IMR-90 (cell line): Measurements from ENCODE around the gene POLR3A. TPM values are rescaled to one million over a fixed set of nuclear protein-coding genes. Genes with fewer than 3 reads are reported as not detected.

ENCODE experiments used
- ATAC-seq: fragments of 200-7000 bp; cut with Tn5 transposase; 2 replicates; pipeline ENCODE4 v1.9.1; 2020; ENCODE audit warnings: low read depth, mild to moderate bottlenecking, moderate library complexity
- BruUV-seq: library from RNA; stranded (reverse); fragments of 400-500 nt; replicated peaks from 2 replicates; lab custom pipeline; 2021; lab: Mats Ljungman, UMichigan
- CTCF ChIA-PET: fragments of 300-600 bp; formaldehyde crosslinking; extraction: SDS; loops from one replicate; lab custom pipeline; 2021; ENCODE audit warnings: antibody characterized with exemption; lab: Yijun Ruan, JAX
- POLR2A ChIA-PET: fragments of 300-600 bp; sonication (Branson Sonifier 250); formaldehyde crosslinking; loops from one replicate; lab custom pipeline; 2022; ENCODE audit warnings: antibody characterized with exemption; ENCODE audit not compliant: unreplicated experiment; lab: Charles Lee
- DNase-seq: peaks from one replicate; pipeline ENCODE4 v3.0.0; 2013
- H2AFZ ChIP-seq: replicated peaks from 2 replicates; pipeline ENCODE3; 2013; ENCODE audit warnings: low read length, mild to moderate bottlenecking; ENCODE audit not compliant: poor library complexity
- H2AK5ac ChIP-seq: 2 replicates; pipeline ENCODE4 v1.6.1; 2013; ENCODE audit warnings: low read depth, low read length, inconsistent platforms
- H2AK9ac ChIP-seq: replicated peaks from 2 replicates; pipeline ENCODE3; 2013; ENCODE audit warnings: mild to moderate bottlenecking, low read depth, low read length, moderate library complexity; ENCODE audit not compliant: poor library complexity
- H2BK120ac ChIP-seq: 2 replicates; pipeline ENCODE4 v1.6.1; 2013; ENCODE audit warnings: low read depth, low read length, inconsistent platforms
- H2BK15ac ChIP-seq: 3 replicates; pipeline ENCODE4 v1.6.1; 2013; ENCODE audit warnings: low read depth, low read length, inconsistent platforms
- H2BK20ac ChIP-seq: 2 replicates; pipeline ENCODE4 v1.6.1; 2013; ENCODE audit warnings: low read depth, mild to moderate bottlenecking, inconsistent platforms, low read length, moderate library complexity
- H2BK5ac ChIP-seq: 2 replicates; pipeline ENCODE4 v1.6.1; 2013; ENCODE audit warnings: mild to moderate bottlenecking, low read depth, low read length, inconsistent platforms; ENCODE audit not compliant: poor library complexity, severe bottlenecking
- H3K14ac ChIP-seq: replicated peaks from 2 replicates; pipeline ENCODE4 v1.6.1; 2013; ENCODE audit warnings: low read depth, low read length, inconsistent platforms
- H3K18ac ChIP-seq: 2 replicates; pipeline ENCODE4 v1.6.1; 2013; ENCODE audit warnings: low read depth, low read length, control low read depth
- H3K23ac ChIP-seq: 2 replicates; pipeline ENCODE4 v1.6.1; 2013; ENCODE audit warnings: low read depth, low read length, inconsistent platforms
- H3K27ac ChIP-seq: 2 replicates; pipeline ENCODE4 v1.5.1; 2013; ENCODE audit warnings: mild to moderate bottlenecking, control low read depth, low read length; ENCODE audit not compliant: insufficient read depth
- H3K27me3 ChIP-seq: 2 replicates; pipeline ENCODE4 v1.6.1; 2013; ENCODE audit warnings: low read length; ENCODE audit not compliant: control insufficient read depth, insufficient read depth
- H3K36me3 ChIP-seq: 2 replicates; pipeline ENCODE4 v1.6.1; 2013; ENCODE audit warnings: low read length, mixed read lengths; ENCODE audit not compliant: control insufficient read depth, insufficient read depth
- H3K4ac ChIP-seq: 2 replicates; pipeline ENCODE4 v1.6.1; 2013; ENCODE audit warnings: low read depth, low read length, inconsistent platforms
- H3K4me1 ChIP-seq: 2 replicates; pipeline ENCODE4 v1.6.1; 2013; ENCODE audit warnings: low read length, mixed read lengths; ENCODE audit not compliant: control insufficient read depth, insufficient read depth
- H3K4me2 ChIP-seq: 2 replicates; pipeline ENCODE4 v1.6.1; 2013; ENCODE audit warnings: low read depth, mild to moderate bottlenecking, control low read depth, low read length, moderate library complexity
- H3K4me3 ChIP-seq: 2 replicates; pipeline ENCODE4 v1.5.1; 2013; ENCODE audit warnings: low read depth, mild to moderate bottlenecking, control low read depth, low read length, moderate library complexity; ENCODE audit not compliant: insufficient read depth
- H3K56ac ChIP-seq: 2 replicates; pipeline ENCODE4 v1.6.1; 2013; ENCODE audit warnings: low read length, inconsistent platforms; ENCODE audit not compliant: insufficient read depth; ENCODE audit errors: extremely low read depth
- H3K79me1 ChIP-seq, 2 experiments: 2 replicates each; pipeline ENCODE4 v1.6.1; 2013; ENCODE audit warnings: low read length in 2 of 2, inconsistent platforms in 1 of 2, low read depth in 1 of 2
- H3K9ac ChIP-seq: 2 replicates; pipeline ENCODE4 v1.6.1; 2013; ENCODE audit warnings: low read depth, low read length, control low read depth
- H3K9me1 ChIP-seq: 2 replicates; pipeline ENCODE4 v1.6.1; 2013; ENCODE audit warnings: low read length, inconsistent platforms; ENCODE audit not compliant: insufficient read depth
- H3K9me3 ChIP-seq: 2 replicates; pipeline ENCODE4 v1.6.1; 2013; ENCODE audit warnings: low read length; ENCODE audit not compliant: control insufficient read depth, insufficient read depth
- H4K20me1 ChIP-seq: 2 replicates; pipeline ENCODE4 v1.6.1; 2013; ENCODE audit warnings: low read length, inconsistent platforms; ENCODE audit not compliant: insufficient read depth
- H4K5ac ChIP-seq: 2 replicates; pipeline ENCODE4 v1.6.1; 2013; ENCODE audit warnings: mild to moderate bottlenecking, low read depth, low read length, control low read depth
- H4K8ac ChIP-seq, 2 experiments: 2 replicates each; pipeline ENCODE4 v1.6.1; 2013; ENCODE audit warnings: low read depth in 2 of 2, low read length in 2 of 2, control low read depth in 1 of 2, inconsistent platforms in 1 of 2
- H4K91ac ChIP-seq: 2 replicates; pipeline ENCODE4 v1.6.1; 2013; ENCODE audit warnings: low read depth, low read length, inconsistent platforms; ENCODE audit not compliant: insufficient read depth
- BHLHE40 ChIP-seq: fragments of 150-350 bp; IDR thresholded peaks from 2 replicates; pipeline ENCODE4 v1.6.1; 2016; ENCODE audit warnings: mild to moderate bottlenecking, low read depth, low read length
- CEBPB ChIP-seq: IDR thresholded peaks from 2 replicates; pipeline ENCODE4 v1.6.1; 2012; ENCODE audit warnings: low read depth, low read length, improper control_type of control experiment
- CHD1 ChIP-seq: IDR thresholded peaks from 2 replicates; pipeline ENCODE4 v1.6.1; 2012; ENCODE audit warnings: low read depth, low read length, improper control_type of control experiment
- CTCF ChIP-seq: conservative IDR thresholded peaks from 2 replicates; pipeline ENCODE4 v1.5.1; 2012; ENCODE audit warnings: mild to moderate bottlenecking, low read depth, low read length, improper control_type of control experiment
- ELK1 ChIP-seq: fragments of 150-350 bp; IDR thresholded peaks from 2 replicates; pipeline ENCODE4 v1.6.1; 2016; ENCODE audit warnings: low read depth, mild to moderate bottlenecking, low read length, moderate library complexity, borderline replicate concordance
- MAZ ChIP-seq: IDR thresholded peaks from 2 replicates; pipeline ENCODE4 v1.6.1; 2012; ENCODE audit warnings: low read depth, mild to moderate bottlenecking, low read length, improper control_type of control experiment, moderate library complexity, borderline replicate concordance
- MXI1 ChIP-seq: IDR thresholded peaks from 2 replicates; pipeline ENCODE4 v1.6.1; 2012; ENCODE audit warnings: low read depth, mild to moderate bottlenecking, low read length, moderate library complexity, borderline replicate concordance
- NFE2L2 ChIP-seq: fragments of 150-350 bp; IDR thresholded peaks from 2 replicates; pipeline ENCODE4 v1.6.1; 2016; ENCODE audit warnings: low read depth, mild to moderate bottlenecking, low read length
- POLR2A ChIP-seq: IDR thresholded peaks from 2 replicates; pipeline ENCODE4 v1.6.1; 2012; ENCODE audit warnings: mild to moderate bottlenecking, low read depth, low read length
- RCOR1 ChIP-seq: IDR thresholded peaks from 2 replicates; pipeline ENCODE4 v1.6.1; 2012; ENCODE audit warnings: mild to moderate bottlenecking, low read length, improper control_type of control experiment; ENCODE audit not compliant: insufficient replicate concordance
- RFX5 ChIP-seq: IDR thresholded peaks from 2 replicates; pipeline ENCODE4 v1.8.0; 2012; ENCODE audit warnings: low read depth, mild to moderate bottlenecking, low read length, moderate library complexity
- USF2 ChIP-seq: fragments of 150-350 bp; IDR thresholded peaks from 2 replicates; pipeline ENCODE4 v1.6.1; 2017; ENCODE audit warnings: mild to moderate bottlenecking, antibody characterized with exemption, low read length, low read depth
- WGBS, 2 experiments: methylation state at CpG; one replicate each; pipeline versions ENCODE4 v1.1.5 to v1.1.7; 2013; ENCODE audit warnings: missing lambda C conversion rate in 2 of 2; ENCODE audit not compliant: insufficient read length in 1 of 2; ENCODE audit errors: extremely low coverage in 2 of 2; 5-methylcytosine and 5-hydroxymethylcytosine counted together
- dilution Hi-C: fragments of 300-500 bp; cut with HindIII; formaldehyde crosslinking; loops from one replicate; pipeline ENCODE4 v1.14.3; 2018; ENCODE audit warnings: low sequenced_read_pairs; ENCODE audit not compliant: unreplicated experiment
- in situ Hi-C: fragments of 300-500 bp; cut with MboI; formaldehyde crosslinking; loops from 3 replicates; pipeline ENCODE4 v1.14.3; 2019; ENCODE audit warnings: low sequenced_read_pairs, inconsistent platforms, mixed read lengths
- intact Hi-C: fragments of 100-400 bp; cut with micrococcal nuclease; formaldehyde crosslinking; loops from 2 replicates; pipeline ENCODE4 v1.10.0; 2022
- polyA plus RNA-seq, 3 experiments: library from polyadenylated mRNA; depleted of rRNA; stranded (reverse); fragments of >200 nt; gene quantifications; 2 replicates each; pipeline ENCODE4 v1.2.3, GENCODE V29; 2012; ENCODE audit warnings: low replicate concordance in 1 of 3
- total RNA-seq: library from RNA; depleted of rRNA; stranded (reverse); fragments of >200 nt; gene quantifications from 2 replicates; pipeline ENCODE4 v1.2.3, GENCODE V29; 2012

Gene POLR3A
- total and polyA plus RNA-seq, 2 of the 4 experiments (the other 2 are of a cell fraction) = 11.9 to 24.4 TPM

- H3K27ac ChIP-seq = no peak overlapping the region
- H4K5ac ChIP-seq = no peak overlapping the region
- H4K20me1 ChIP-seq = no peaks in the 10 kb centered on the region
- peaks cover 14% of the 10 kb centered on the region for H3K9me1 ChIP-seq
- H3K4me1 ChIP-seq = peaks cover 3% of the 10 kb centered on the region; the same call in 1 of the 2 replicates
- no peak overlapping the region for H3K9ac ChIP-seq
- H3K18ac ChIP-seq = no peak overlapping the region
- peak overlapping the region; percentile 32 for H2BK5ac ChIP-seq
- in situ Hi-C loops (loop anchor here (5.0 kb wide), 1 partner anchor 39 kb away; no protein-coding TSS in a partner anchor), intact Hi-C loops (no loop called here), dilution Hi-C loops (no loop called here)
- no peak overlapping the region; the same call in 1 of the 2 replicates for H2BK120ac ChIP-seq
- H3K79me1 ChIP-seq = peaks cover 7 to 24% of the 10 kb centered on the region in 2 experiments; a peak in 3 of 4 replicates
- H3K4ac ChIP-seq = peak overlapping the region; percentile 24; the same call in 1 of the 2 replicates
- H3K14ac ChIP-seq = peak overlapping the region; percentile 42; the same call in 1 of the 2 replicates
- no peaks in the 10 kb centered on the region for H3K9me3 ChIP-seq
- no peak overlapping the region for H4K91ac ChIP-seq
- H2BK15ac ChIP-seq = no peak overlapping the region
- H3K27me3 ChIP-seq = no peaks in the 10 kb centered on the region
- H3K4me3 ChIP-seq = no peak overlapping the region
- H2AK5ac ChIP-seq = peak overlapping the region; percentile 55; the same call in 1 of the 2 replicates
- no peak overlapping the region for H2AK9ac ChIP-seq
- ATAC-seq (peak; percentile 79), DNase-seq (peak; percentile 68)
- H3K36me3 ChIP-seq = peaks cover 73% of the 10 kb centered on the region
- H2AFZ ChIP-seq = no peak overlapping the region
- POLR2A ChIA-PET = no interaction called here
- H3K23ac ChIP-seq = peak overlapping the region; percentile 49; the same call in 1 of the 2 replicates
- peak overlapping the region in 1 of 2 experiments; percentile 13; a peak in 1 of 4 replicates for H4K8ac ChIP-seq
- CTCF ChIA-PET = interaction anchor here (1.0 kb wide), 3 partner anchors 64 to 137 kb away, joined by 3 to 7 read pairs (median 4); no protein-coding TSS in a partner anchor
- no peak overlapping the region; the same call in 1 of the 2 replicates for H2BK20ac ChIP-seq
- H3K56ac ChIP-seq = no peak overlapping the region; the same call in 1 of the 2 replicates
- BruUV-seq = no TSS peak
- no peak overlapping the region for H3K4me2 ChIP-seq
- WGBS, 2 experiments = 40% methylated on average over 1 of the region's 16 CpGs; no CpG with 5 or more reads in 1 of the 2 experiments
- TF ChIP-seq RCOR1 = no peak
- no peak for TF ChIP-seq ELK1
- no peak for TF ChIP-seq NFE2L2
- no peak for TF ChIP-seq BHLHE40
- TF ChIP-seq CEBPB = no peak
- TF ChIP-seq CTCF = no peak
- no peak for TF ChIP-seq RFX5
- TF ChIP-seq CHD1 = no peak
- no peak for TF ChIP-seq USF2
- no peak for TF ChIP-seq MAZ
- no peak for TF ChIP-seq MXI1
- no peak for TF ChIP-seq POLR2A
Measured at GRCh38 chr10:77983384-77984341, 45.7 kb downstream of the POLR3A start.
